H9 (cell line): Measurements from ENCODE around the gene TEKT5. TPM values are rescaled to one million over a fixed set of nuclear protein-coding genes. Genes with fewer than 3 reads are reported as not detected.

ENCODE experiments used
- DNase-seq: peaks from one replicate; pipeline ENCODE4 v3.0.0-alpha.2; 2017
- H2AFZ ChIP-seq: one replicate; pipeline ENCODE4 v1.6.1; 2013; ENCODE audit warnings: mild to moderate bottlenecking, low read length, control low read depth, moderate library complexity
- H2AK5ac ChIP-seq: 2 replicates; pipeline ENCODE4 v1.6.1; 2013; ENCODE audit warnings: low read length, control low read depth, mixed read lengths; ENCODE audit not compliant: insufficient read length
- H2BK120ac ChIP-seq: one replicate; pipeline ENCODE4 v1.6.1; 2013; ENCODE audit warnings: low read depth, mild to moderate bottlenecking, low read length, control low read depth, inconsistent platforms; ENCODE audit not compliant: poor library complexity, severe bottlenecking
- H2BK12ac ChIP-seq: 2 replicates; pipeline ENCODE4 v1.6.1; 2013; ENCODE audit warnings: low read length, control low read depth, mixed read lengths, low read depth; ENCODE audit not compliant: insufficient read length
- H2BK15ac ChIP-seq: 2 replicates; pipeline ENCODE4 v1.6.1; 2013; ENCODE audit warnings: low read depth, low read length, control low read depth
- H2BK20ac ChIP-seq: one replicate; pipeline ENCODE4 v1.6.1; 2013; ENCODE audit warnings: low read depth, mild to moderate bottlenecking, low read length, control low read depth, inconsistent platforms; ENCODE audit not compliant: poor library complexity, severe bottlenecking
- H2BK5ac ChIP-seq: 2 replicates; pipeline ENCODE4 v1.6.1; 2013; ENCODE audit warnings: low read length, control low read depth, mixed read lengths; ENCODE audit not compliant: insufficient read length
- H3K14ac ChIP-seq: 2 replicates; pipeline ENCODE4 v1.6.1; 2013; ENCODE audit warnings: low read length, control low read depth; ENCODE audit not compliant: insufficient read depth
- H3K18ac ChIP-seq: 2 replicates; pipeline ENCODE4 v1.6.1; 2013; ENCODE audit warnings: low read depth, mild to moderate bottlenecking, mixed read lengths, low read length, control low read depth; ENCODE audit not compliant: insufficient read length
- H3K23ac ChIP-seq: 2 replicates; pipeline ENCODE4 v1.6.1; 2013; ENCODE audit warnings: low read length, control low read depth, mixed read lengths, low read depth; ENCODE audit not compliant: insufficient read length
- H3K23me2 ChIP-seq: 2 replicates; pipeline ENCODE4 v1.6.1; 2013; ENCODE audit warnings: low read depth, mild to moderate bottlenecking, mixed read lengths, low read length, control low read depth; ENCODE audit not compliant: insufficient read length, poor library complexity, severe bottlenecking
- H3K27ac ChIP-seq: 2 replicates; pipeline ENCODE4 v1.5.1; 2013; ENCODE audit warnings: low read length, control low read depth, mixed read lengths, low read depth; ENCODE audit not compliant: insufficient read length
- H3K27me3 ChIP-seq: 2 replicates; pipeline ENCODE4 v1.6.1; 2013; ENCODE audit warnings: low read length, control low read depth, inconsistent platforms; ENCODE audit not compliant: insufficient read depth
- H3K4ac ChIP-seq: 2 replicates; pipeline ENCODE4 v1.6.1; 2013; ENCODE audit warnings: low read depth, mild to moderate bottlenecking, control low read depth, inconsistent platforms, low read length, moderate library complexity
- H3K4me1 ChIP-seq: 2 replicates; pipeline ENCODE4 v1.6.1; 2013; ENCODE audit warnings: low read length, control low read depth, inconsistent platforms; ENCODE audit not compliant: insufficient read depth
- H3K4me2 ChIP-seq: 2 replicates; pipeline ENCODE4 v1.6.1; 2013; ENCODE audit warnings: low read length, control low read depth, mixed read lengths; ENCODE audit not compliant: insufficient read length, insufficient read depth
- H3K56ac ChIP-seq: 2 replicates; pipeline ENCODE4 v1.6.1; 2013; ENCODE audit warnings: low read depth, mild to moderate bottlenecking, mixed read lengths, low read length, control low read depth; ENCODE audit not compliant: insufficient read length
- H3K79me1 ChIP-seq: 2 replicates; pipeline ENCODE4 v1.6.1; 2013; ENCODE audit warnings: low read depth, mild to moderate bottlenecking, moderate library complexity, low read length, control low read depth, inconsistent platforms; ENCODE audit not compliant: insufficient read depth, poor library complexity, severe bottlenecking
- H3K79me2 ChIP-seq: 2 replicates; pipeline ENCODE4 v1.6.1; 2013; ENCODE audit warnings: low read length, control low read depth, inconsistent platforms; ENCODE audit not compliant: insufficient read depth
- H3K9ac ChIP-seq: 2 replicates; pipeline ENCODE4 v1.6.1; 2013; ENCODE audit warnings: low read length, control low read depth, mixed read lengths; ENCODE audit not compliant: insufficient read length; ENCODE audit errors: extremely low read depth
- H3K9me3 ChIP-seq: one replicate; pipeline ENCODE4 v1.6.1; 2013; ENCODE audit warnings: low read depth, low read length, inconsistent platforms; ENCODE audit not compliant: control insufficient read depth
- H3T11ph ChIP-seq: one replicate; pipeline ENCODE4 v1.6.1; 2013; ENCODE audit warnings: mild to moderate bottlenecking, low read length, control low read depth, inconsistent platforms
- H4K20me1 ChIP-seq: one replicate; pipeline ENCODE4 v1.6.1; 2013; ENCODE audit not compliant: control insufficient read depth, insufficient read length, insufficient read depth
- H4K5ac ChIP-seq: 2 replicates; pipeline ENCODE4 v1.6.1; 2013; ENCODE audit warnings: low read depth, mild to moderate bottlenecking, mixed read lengths, low read length, control low read depth; ENCODE audit not compliant: insufficient read length
- H4K8ac ChIP-seq: replicated peaks from 2 replicates; pipeline ENCODE4 v1.6.1; 2013; ENCODE audit warnings: low read length, control low read depth, mixed read lengths, low read depth; ENCODE audit not compliant: insufficient read length
- H4K91ac ChIP-seq: 2 replicates; pipeline ENCODE4 v1.6.1; 2013; ENCODE audit warnings: low read depth, mild to moderate bottlenecking, moderate library complexity, mixed read lengths, low read length, control low read depth; ENCODE audit not compliant: insufficient read length
- H3K27ac Mint-ChIP-seq, 3 experiments: 2 replicates in 2 of 3; 3 replicates in 1 of 3; pipeline ENCODE4 v1.8.0; 2020 to 2021; ENCODE audit warnings: mixed read lengths in 3 of 3, mild to moderate bottlenecking in 1 of 3, moderate library complexity in 1 of 3
- H3K27me3 Mint-ChIP-seq: 2 replicates; pipeline ENCODE4 v1.8.0; 2021; ENCODE audit warnings: low read depth, mild to moderate bottlenecking, moderate library complexity, mixed read lengths
- H3K36me3 Mint-ChIP-seq, 3 experiments: 2 replicates in 2 of 3; 3 replicates in 1 of 3; pipeline ENCODE4 v1.8.0; 2020 to 2021; ENCODE audit warnings: low read depth in 3 of 3, mixed read lengths in 3 of 3; ENCODE audit not compliant: insufficient read depth in 1 of 3
- H3K4me1 Mint-ChIP-seq, 2 experiments: 2 replicates each; pipeline ENCODE4 v1.8.0; 2020; ENCODE audit warnings: mixed read lengths in 2 of 2
- H3K4me3 Mint-ChIP-seq, 2 experiments: 2 replicates in 1 of 2; 3 replicates in 1 of 2; pipeline ENCODE4 v1.8.0; 2020 to 2021; ENCODE audit warnings: mild to moderate bottlenecking in 2 of 2, mixed read lengths in 2 of 2, moderate library complexity in 1 of 2
- H3K9me3 Mint-ChIP-seq, 2 experiments: 2 replicates in 1 of 2; 3 replicates in 1 of 2; pipeline ENCODE4 v1.8.0; 2020; ENCODE audit warnings: mild to moderate bottlenecking in 2 of 2, mixed read lengths in 2 of 2, moderate library complexity in 1 of 2
- WGBS: extraction: QIAGEN DNeasy Blood & Tissue Kit; methylation state at CpG from one replicate; pipeline ENCODE4 v1.1.7; 2013; ENCODE audit warnings: missing lambda C conversion rate, low lambda C conversion rate, mixed read lengths; ENCODE audit not compliant: insufficient read length; ENCODE audit errors: extremely low coverage; 5-methylcytosine and 5-hydroxymethylcytosine counted together
- total RNA-seq: library from RNA; stranded (reverse); gene quantifications from 2 replicates; pipeline ENCODE4 v1.2.1, GENCODE V29; 2021
- TF ChIP-seq, protein P1 (sequence below): fragments of 200-600 bp; sonication (generic); conservative IDR thresholded peaks from 3 replicates; pipeline ENCODE4 v1.8.0; 2021; ENCODE audit warnings: antibody characterized with exemption, mild to moderate bottlenecking

Gene TEKT5
- total RNA-seq, 1 experiment from 2014 or later: 0.31 TPM

DNA sequence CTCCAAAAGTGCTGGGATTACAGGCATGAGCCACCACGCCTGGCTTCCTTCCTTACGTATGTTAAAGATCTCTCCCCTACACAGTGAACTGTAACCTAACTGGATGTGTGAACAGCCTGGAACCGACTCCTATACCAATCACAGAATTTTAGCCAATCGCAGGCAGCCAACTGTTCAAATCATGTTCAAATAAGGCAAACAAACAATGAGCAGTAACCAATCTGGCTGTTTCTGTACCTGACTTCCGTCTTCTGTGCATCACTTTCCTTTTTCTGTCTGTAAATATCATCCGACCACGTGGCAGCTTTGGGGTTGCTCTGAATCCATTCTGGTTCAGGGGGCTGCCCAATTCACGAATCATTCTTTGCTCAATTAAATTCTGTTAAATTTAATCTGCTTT lies 27.5 kb downstream of the TEKT5 start:
- peaks cover 8% of the 10 kb centered on the region for H3K27me3 Mint-ChIP-seq
- TF ChIP-seq, protein P1, sequence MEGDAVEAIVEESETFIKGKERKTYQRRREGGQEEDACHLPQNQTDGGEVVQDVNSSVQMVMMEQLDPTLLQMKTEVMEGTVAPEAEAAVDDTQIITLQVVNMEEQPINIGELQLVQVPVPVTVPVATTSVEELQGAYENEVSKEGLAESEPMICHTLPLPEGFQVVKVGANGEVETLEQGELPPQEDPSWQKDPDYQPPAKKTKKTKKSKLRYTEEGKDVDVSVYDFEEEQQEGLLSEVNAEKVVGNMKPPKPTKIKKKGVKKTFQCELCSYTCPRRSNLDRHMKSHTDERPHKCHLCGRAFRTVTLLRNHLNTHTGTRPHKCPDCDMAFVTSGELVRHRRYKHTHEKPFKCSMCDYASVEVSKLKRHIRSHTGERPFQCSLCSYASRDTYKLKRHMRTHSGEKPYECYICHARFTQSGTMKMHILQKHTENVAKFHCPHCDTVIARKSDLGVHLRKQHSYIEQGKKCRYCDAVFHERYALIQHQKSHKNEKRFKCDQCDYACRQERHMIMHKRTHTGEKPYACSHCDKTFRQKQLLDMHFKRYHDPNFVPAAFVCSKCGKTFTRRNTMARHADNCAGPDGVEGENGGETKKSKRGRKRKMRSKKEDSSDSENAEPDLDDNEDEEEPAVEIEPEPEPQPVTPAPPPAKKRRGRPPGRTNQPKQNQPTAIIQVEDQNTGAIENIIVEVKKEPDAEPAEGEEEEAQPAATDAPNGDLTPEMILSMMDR: no peak

More for the DNA sequence above, 27.5 kb downstream of the TEKT5 start:
- no peaks in the 10 kb centered on the region for H4K20me1 ChIP-seq
- H4K8ac ChIP-seq: no peak overlapping the region
- H3K9me3 Mint-ChIP-seq: peaks cover 9% of the 10 kb centered on the region in 2 experiments
- no peak overlapping the region for H3K4ac ChIP-seq
- no peaks in the 10 kb centered on the region for H3K4me1 ChIP-seq
- H3K4me3 Mint-ChIP-seq: no peak overlapping the region
- no peak overlapping the region for H2BK120ac ChIP-seq
- H3K27ac Mint-ChIP-seq: no peak overlapping the region
- DNase-seq: no peak
- H3K23ac ChIP-seq: no peak overlapping the region
- no peak overlapping the region for H2BK12ac ChIP-seq
- no peak overlapping the region for H2BK5ac ChIP-seq
- peaks cover 0 to 2% of the 10 kb centered on the region in 2 experiments; a peak in 1 of 4 replicates for H3K4me1 Mint-ChIP-seq
- WGBS: no CpG with 5 or more reads among the region's 8 CpGs
- H3K36me3 Mint-ChIP-seq: peaks cover 4 to 8% (median 7%) of the 10 kb centered on the region in 3 experiments
- H3K79me2 ChIP-seq: no peaks in the 10 kb centered on the region
- no peak overlapping the region for H4K5ac ChIP-seq
- no peak overlapping the region for H3K18ac ChIP-seq
- H2BK20ac ChIP-seq: no peak overlapping the region
- no peak overlapping the region for H4K91ac ChIP-seq
- no peak overlapping the region for H3K9ac ChIP-seq
- no peak overlapping the region for H3K4me2 ChIP-seq
- no peak overlapping the region for H3K56ac ChIP-seq
- no peak overlapping the region for H2AK5ac ChIP-seq
- no peaks in the 10 kb centered on the region for H3K23me2 ChIP-seq
- no peak overlapping the region for H3T11ph ChIP-seq
- no peak overlapping the region for H3K14ac ChIP-seq
- H3K27ac ChIP-seq: no peak overlapping the region
- H3K9me3 ChIP-seq: no peaks in the 10 kb centered on the region
- H2BK15ac ChIP-seq: no peak overlapping the region
- H2AFZ ChIP-seq: no peak overlapping the region
- H3K27me3 ChIP-seq: no peaks in the 10 kb centered on the region
- no peaks in the 10 kb centered on the region for H3K79me1 ChIP-seq
